HuH-7.5 (cell line): ENCODE measurements around the gene FAXDC2.

Source experiments
- DNase-seq: peaks from one replicate; pipeline ENCODE4 v3.0.0; 2011; ENCODE audit warnings: low spot score

Gene FAXDC2

DNA sequence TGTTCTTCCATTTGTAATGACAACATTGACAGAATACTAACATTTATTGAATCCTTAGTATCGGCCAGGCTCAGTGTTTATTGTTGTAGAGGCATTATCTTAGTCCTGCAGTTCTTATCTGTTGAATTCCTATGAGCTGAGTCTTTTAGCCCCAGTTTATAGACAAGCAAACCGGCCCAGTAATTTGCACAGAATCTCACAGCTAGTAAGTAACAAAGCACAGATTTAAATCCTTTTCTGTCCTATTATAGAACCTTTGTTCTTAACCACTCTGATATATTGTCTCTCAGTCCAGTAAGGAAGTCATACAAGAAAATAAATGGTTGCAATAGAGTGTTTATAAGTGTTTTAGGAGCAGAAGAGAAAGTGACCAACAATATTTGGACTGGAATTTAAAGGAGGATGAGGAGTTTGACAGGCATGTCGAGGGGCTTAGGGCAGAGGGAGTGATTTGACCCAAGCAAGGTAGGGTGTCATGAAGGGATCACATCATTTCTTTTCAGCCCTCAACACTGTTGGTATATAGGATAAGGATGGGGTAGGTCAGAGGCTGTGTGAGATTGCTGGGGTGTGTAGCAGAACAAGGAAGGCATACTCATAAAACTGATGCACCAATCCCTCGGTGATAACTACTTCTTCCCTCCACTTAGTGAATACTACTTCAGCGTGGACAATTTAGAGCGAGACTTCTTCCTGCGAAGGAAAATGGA is 55.7 kb downstream of the FAXDC2 start:
- no peak for DNase-seq

DNA sequence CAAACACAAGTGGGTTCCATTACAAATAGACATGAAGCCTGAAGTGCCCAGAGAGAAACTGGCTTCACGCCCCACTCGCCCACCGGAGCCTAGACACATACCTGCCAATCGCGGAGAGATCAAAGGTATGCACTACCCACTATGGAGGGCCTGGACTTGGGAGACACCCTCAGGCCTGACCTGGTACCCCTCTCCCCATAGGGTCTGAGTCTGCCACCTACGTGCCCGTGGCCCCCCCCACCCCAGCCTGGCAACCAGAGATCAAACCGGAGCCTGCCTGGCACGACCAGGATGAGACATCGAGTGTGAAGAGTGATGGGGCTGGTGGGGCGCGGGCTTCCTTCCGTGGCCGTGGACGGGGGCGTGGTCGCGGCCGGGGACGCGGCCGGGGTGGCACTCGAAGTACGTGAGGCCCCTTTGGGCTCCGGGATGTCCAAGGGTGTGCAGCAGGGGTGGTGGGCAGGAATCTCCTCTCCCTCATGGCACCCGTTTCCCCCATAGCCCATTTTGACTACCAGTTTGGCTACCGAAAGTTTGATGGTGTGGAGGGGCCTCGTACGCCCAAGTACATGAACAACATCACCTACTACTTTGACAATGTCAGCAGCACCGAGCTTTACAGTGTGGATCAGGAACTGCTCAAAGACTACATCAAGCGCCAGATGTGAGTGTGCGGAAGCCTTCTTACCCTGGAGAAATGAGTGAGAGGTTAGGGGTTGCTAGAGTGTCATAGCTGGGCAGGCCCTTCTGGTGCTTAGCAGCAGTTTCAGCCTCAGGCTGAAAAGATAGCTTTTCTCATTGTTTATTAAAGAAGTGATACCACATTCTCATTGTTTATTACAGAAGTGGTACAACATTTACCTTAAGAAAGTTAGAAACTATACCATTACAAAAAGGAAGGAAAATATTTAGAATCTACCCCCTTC is 56.5 kb downstream of the FAXDC2 start:
- no peak for DNase-seq

- no peak for DNase-seq
Observed at GRCh38 chr5:154791535-154791934, 58.9 kb downstream of the FAXDC2 start.

GRCh38 chr5:154788212-154788611 is 62.2 kb downstream of the FAXDC2 start:
- DNase-seq: no peak

GRCh38 chr5:154786414-154786813 is 64.0 kb downstream of the FAXDC2 start:
- no peak for DNase-seq

- no peak for DNase-seq
Observed at GRCh38 chr5:154784856-154785255, 65.5 kb downstream of the FAXDC2 start.

DNA sequence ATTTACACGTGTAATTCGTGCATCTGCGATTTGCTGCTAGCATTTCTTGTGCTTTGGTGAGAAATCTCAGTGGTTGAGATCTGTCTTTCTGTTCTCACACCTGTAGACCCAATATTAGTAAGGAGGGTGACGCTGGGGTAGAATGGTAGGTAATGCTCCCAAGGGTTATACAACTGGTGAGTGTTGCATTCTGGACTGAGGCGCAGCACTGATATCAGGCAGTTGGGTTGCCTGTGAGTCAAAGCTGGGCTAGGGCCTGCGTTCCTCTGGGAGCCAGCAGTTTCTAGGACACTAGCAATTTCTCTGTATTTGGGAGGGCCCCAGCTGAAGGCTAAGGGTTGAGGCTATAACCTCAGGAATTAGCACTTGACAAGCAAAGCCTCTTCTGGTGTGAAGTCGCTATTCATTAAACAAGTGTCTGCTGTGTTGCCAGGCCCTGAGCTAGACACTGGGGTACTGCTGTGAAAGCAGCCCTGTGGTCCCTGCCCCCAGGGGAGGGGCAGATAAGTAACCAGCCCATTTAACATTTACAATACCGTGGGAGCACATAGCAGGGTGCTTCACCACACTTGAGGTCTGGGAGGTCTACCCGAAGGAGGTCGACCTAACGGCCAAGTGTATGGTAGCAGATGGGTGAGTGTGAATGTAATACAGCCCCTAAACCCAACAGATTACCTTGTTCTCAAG is 66.5 kb downstream of the FAXDC2 start:
- DNase-seq: no peak

GRCh38 chr5:154782812-154783592 is 67.4 kb downstream of the FAXDC2 start:
- no peak for DNase-seq

DNA sequence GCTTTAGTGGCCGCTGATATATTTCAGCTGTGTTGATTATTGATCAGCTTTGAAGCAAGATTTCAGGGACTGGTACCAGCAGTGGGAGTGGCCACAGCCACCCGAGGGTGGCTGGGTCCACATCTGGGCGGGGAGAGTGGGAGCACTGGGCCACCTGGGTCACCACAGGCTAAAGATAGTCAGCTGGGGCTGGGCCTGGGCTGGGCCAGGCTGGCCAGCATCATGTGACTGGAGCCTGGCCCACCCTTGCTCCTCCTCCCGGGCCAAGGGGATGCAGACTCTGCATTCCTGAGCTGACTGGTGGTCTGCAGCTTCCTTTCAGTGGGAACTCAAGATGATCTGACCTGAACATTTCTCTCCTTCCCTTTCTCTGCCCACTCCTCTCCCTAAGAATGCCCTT is 68.1 kb downstream of the FAXDC2 start:
- no peak for DNase-seq

GRCh38 chr5:154780128-154780527 is 70.3 kb downstream of the FAXDC2 start:
- DNase-seq: no peak

DNA sequence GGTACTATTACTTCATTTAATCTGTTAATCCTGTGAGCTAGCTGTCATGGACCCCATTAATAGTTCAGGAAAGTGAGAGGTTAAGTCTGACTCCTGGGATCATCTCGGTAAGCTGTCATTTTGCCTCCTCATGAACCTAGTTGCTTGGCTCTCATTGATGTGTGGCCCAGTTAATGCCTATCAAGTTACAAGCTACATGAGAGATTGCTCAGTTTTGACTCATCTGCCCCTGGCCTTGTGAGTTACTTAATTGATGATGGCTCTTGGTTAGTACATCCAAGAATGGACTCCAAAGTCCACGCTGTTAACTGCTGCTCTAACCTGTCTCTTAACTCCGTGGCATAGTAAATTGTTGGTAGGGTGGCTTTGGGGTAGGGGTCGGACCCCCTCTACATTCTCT is 71.3 kb downstream of the FAXDC2 start:
- no peak for DNase-seq

GRCh38 chr5:154778534-154778933 is 71.9 kb downstream of the FAXDC2 start:
- DNase-seq: no peak

DNA sequence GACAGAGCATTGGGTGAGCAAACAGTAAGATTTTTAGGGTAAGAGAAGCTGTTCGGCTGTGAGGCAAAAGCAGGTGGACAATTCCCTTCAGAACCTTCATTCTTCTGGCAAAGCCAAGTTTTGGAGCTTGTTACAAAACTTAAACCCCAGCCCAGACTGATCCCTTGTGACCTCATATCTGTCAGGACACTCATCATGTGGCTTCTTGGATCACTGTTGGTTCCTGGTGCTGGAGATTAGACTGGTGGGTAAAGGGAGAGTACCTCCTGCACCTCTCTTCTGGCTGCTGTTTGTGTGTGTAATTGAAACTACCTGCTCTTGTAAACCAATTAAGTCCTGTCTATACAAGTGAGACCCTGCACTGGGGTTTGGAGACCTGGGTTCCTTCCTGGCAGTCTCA is 74.2 kb downstream of the FAXDC2 start:
- DNase-seq: no peak

DNA sequence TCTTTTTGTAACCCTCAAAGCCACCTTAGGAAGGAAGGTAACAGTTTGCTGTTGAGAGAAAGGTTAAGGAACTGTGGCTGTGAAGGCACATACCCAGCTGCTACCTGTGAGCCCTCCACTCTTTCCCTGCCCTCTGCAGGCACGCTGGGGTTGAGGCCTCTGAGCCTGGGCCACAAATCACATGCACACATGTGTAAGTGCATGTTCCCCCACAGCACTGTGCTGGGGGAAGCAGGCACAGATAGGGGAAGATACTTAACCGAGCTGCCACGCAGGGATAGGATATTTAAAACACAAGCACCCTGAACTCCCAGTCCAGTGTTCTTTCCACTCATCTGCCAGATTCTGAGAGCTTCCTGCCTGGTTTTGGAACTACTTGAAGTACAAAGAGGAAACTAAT is 77.1 kb downstream of the FAXDC2 start:
- no peak for DNase-seq

DNA sequence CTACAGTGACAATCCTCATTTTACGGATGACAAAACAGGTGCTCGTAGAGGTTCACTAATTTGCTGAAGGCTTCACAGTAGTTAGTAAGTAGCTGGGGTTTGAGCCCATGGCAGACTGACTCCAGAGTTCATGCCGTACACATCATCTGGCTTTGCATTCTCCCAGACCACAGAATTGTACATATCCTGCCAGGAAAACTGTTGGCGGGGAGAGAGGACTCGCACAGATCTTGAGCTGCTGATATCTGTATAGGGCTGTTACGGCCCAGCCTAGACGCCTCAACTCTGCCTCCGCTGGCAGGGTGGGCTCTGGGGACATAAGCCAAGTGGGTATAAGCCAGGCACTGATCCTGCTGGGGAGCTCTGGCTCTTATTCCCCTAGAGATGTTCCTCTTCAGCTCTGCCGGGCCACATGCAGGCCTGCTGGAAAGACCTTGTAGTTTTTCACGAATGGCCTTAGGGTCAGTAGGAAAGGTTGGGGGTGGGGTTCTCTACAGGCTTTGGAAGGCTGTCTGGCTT is 79.0 kb downstream of the FAXDC2 start:
- DNase-seq: no peak

DNA sequence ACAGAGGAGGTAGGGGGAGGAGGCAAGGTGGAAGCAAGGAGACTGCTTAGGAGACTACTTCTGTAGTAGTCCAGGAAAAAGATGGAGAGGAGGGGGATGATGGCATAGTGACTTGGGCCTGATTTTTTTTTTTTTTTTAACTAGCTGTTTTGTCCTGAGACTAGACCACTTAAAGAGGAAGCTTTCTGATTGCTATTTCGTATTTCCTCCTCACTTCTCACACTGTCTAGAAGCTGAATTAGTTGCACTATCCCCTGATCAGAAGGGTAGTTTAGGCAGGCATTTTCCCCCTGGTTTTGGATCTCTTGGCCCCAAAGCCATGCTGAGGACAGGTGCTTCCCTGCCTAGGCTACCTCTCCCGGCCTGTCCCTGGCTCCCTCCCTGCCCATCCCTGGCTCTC is 80.3 kb downstream of the FAXDC2 start:
- DNase-seq: no peak
